Lung (tissue), 12 donors: ENCODE data around the gene WDR93. TPM values are rescaled to one million over a fixed set of nuclear protein-coding genes. Genes with fewer than 3 reads are reported as not detected.

ENCODE experiments used
- ATAC-seq: fragments of 200-7000 bp; cut with Tn5 transposase; one replicate; pipeline ENCODE4 v1.9.1; 2020; ENCODE audit warnings: moderate number of reproducible peaks; ENCODE audit not compliant: insufficient read depth, low FRiP score
- DNase-seq, 3 donors: peaks; one replicate each; pipeline ENCODE4 v3.0.0-alpha.2; 2013 to 2017
- H3K27ac ChIP-seq, 2 donors: one replicate each; pipeline ENCODE4 v1.5.1; 2013; ENCODE audit warnings: mild to moderate bottlenecking in 2 of 2, moderate library complexity in 2 of 2, control low read depth in 1 of 2, inconsistent platforms in 1 of 2, low read depth in 1 of 2, low read length in 1 of 2
- H3K27me3 ChIP-seq, 3 donors: one replicate each; pipeline ENCODE4 v1.5.1; 2013; ENCODE audit warnings: low read length in 2 of 3; ENCODE audit not compliant: control insufficient read depth in 3 of 3, insufficient read depth in 3 of 3
- H3K36me3 ChIP-seq, 4 donors: one replicate each; pipeline ENCODE4 v1.5.1; 2013; ENCODE audit warnings: low read length in 4 of 4, mild to moderate bottlenecking in 1 of 4, moderate library complexity in 1 of 4; ENCODE audit not compliant: control insufficient read depth in 4 of 4, insufficient read depth in 4 of 4
- H3K4me1 ChIP-seq, 5 donors: one replicate each; pipeline ENCODE4 v1.5.1; 2013; ENCODE audit warnings: low read length in 5 of 5, mild to moderate bottlenecking in 2 of 5, moderate library complexity in 1 of 5; ENCODE audit not compliant: control insufficient read depth in 5 of 5, insufficient read depth in 5 of 5
- H3K4me3 ChIP-seq: one replicate; pipeline ENCODE4 v1.5.1; 2013; ENCODE audit warnings: mild to moderate bottlenecking, control low read depth, moderate library complexity
- H3K9ac ChIP-seq, 2 donors: one replicate each; pipeline ENCODE4 v1.5.1; 2013; ENCODE audit warnings: low read length in 2 of 2, control low read depth in 1 of 2; ENCODE audit not compliant: insufficient read depth in 1 of 2
- H3K9me3 ChIP-seq, 4 donors: one replicate each; pipeline ENCODE4 v1.5.1; 2013; ENCODE audit warnings: low read length in 3 of 4, mild to moderate bottlenecking in 1 of 4, moderate library complexity in 1 of 4; ENCODE audit not compliant: control insufficient read depth in 4 of 4, insufficient read depth in 3 of 4
- WGBS, 2 donors: extraction: QIAGEN DNeasy Blood & Tissue Kit; methylation state at CpG; one replicate each; pipeline ENCODE4 v1.1.7; 2013; 5-methylcytosine and 5-hydroxymethylcytosine counted together
- polyA plus RNA-seq, 2 donors: library from polyadenylated mRNA; stranded (reverse); fragments of 200-250 nt; gene quantifications; one replicate each; pipeline ENCODE4 v1.2.1, GENCODE V29; 2013
- total RNA-seq, 2 donors: library from RNA; depleted of rRNA in 1 of 2; stranded (reverse); fragments of >200 nt in 1 of 2; gene quantifications; one replicate each; pipeline ENCODE4 v1.2.1, GENCODE V29; 2014 to 2021
- TF ChIP-seq, protein P1 (sequence below): IDR thresholded peaks from 2 replicates; pipeline ENCODE4 v1.5.1; 2012; ENCODE audit warnings: mild to moderate bottlenecking; ENCODE audit errors: control extremely low read depth, extremely low read depth
- donor health status: control.
- donor health status: control.
- donor health status: Bipolar disorder and iron deficiency.
- donor health status: healthy.
- donor health status: DM: yes; HTN: yes; CAD: no.

Gene WDR93
- total and polyA plus RNA-seq, 4 donors: 0.95 to 3.8 (median 2.2) TPM

DNA sequence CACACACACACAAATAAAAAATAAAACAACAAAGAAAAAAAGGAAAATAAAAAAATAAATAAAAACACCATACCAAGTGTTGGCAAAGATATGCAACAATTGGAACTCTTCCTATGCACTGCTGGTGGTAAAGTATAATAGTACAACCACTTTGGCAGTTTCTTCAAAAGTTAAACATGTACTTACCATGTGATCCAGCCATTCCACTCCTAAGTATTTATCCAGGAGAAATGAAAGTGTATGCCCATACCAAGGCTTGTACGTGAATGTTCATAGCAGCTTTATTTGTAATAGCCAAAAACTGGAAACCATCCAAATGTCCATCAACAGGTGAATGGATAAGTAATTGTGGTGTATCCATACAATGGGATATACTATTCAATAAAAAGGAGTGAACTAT lies 17.0 kb downstream of the WDR93 start:
- Histone ChIP-seq H3K9me3 (peaks cover 0 to 1% (median 0%) of the 10 kb centered on the region in 4 donors), H3K27me3 (peaks cover 0 to 4% (median 1%) of the 10 kb centered on the region in 3 donors), H3K9ac (no peak overlapping the region), H3K4me1 (no peaks in the 10 kb centered on the region), H3K4me3 (no peak overlapping the region), H3K36me3 (no peaks in the 10 kb centered on the region), H3K27ac (no peak overlapping the region)
- ATAC-seq (no peak), DNase-seq (peak in 2 of 3 donors; percentile 6 to 37)
- TF ChIP-seq, protein P1, sequence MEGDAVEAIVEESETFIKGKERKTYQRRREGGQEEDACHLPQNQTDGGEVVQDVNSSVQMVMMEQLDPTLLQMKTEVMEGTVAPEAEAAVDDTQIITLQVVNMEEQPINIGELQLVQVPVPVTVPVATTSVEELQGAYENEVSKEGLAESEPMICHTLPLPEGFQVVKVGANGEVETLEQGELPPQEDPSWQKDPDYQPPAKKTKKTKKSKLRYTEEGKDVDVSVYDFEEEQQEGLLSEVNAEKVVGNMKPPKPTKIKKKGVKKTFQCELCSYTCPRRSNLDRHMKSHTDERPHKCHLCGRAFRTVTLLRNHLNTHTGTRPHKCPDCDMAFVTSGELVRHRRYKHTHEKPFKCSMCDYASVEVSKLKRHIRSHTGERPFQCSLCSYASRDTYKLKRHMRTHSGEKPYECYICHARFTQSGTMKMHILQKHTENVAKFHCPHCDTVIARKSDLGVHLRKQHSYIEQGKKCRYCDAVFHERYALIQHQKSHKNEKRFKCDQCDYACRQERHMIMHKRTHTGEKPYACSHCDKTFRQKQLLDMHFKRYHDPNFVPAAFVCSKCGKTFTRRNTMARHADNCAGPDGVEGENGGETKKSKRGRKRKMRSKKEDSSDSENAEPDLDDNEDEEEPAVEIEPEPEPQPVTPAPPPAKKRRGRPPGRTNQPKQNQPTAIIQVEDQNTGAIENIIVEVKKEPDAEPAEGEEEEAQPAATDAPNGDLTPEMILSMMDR: no peak
- 65 to 77% methylated on average over 1 of the region's 1 CpG for WGBS, 2 donors

- no peaks in the 10 kb centered on the region for H3K36me3 ChIP-seq
- no peaks in the 10 kb centered on the region for H3K4me1 ChIP-seq
- H3K27me3 ChIP-seq: peaks cover 0 to 2% (median 0%) of the 10 kb centered on the region in 3 donors
- H3K27ac ChIP-seq: no peak overlapping the region
- H3K4me3 ChIP-seq: no peak overlapping the region
- H3K9ac ChIP-seq: no peak overlapping the region
- WGBS, 2 donors: 45 to 65% methylated on average over 2 of the region's 2 CpGs
- no peaks in the 10 kb centered on the region for H3K9me3 ChIP-seq
- DNase-seq: peak in 1 of 3 donors; percentile 48
- ATAC-seq: no peak
- TF ChIP-seq, protein P1: no peak
Measured at GRCh38 chr15:89714775-89715174, 24.2 kb downstream of the WDR93 start.

GRCh38 chr15:89723031-89723430 lies 32.4 kb downstream of the WDR93 start:
- ATAC-seq (no peak), DNase-seq (no peak)
- Histone ChIP-seq H3K4me1 (no peaks in the 10 kb centered on the region), H3K27me3 (no peaks in the 10 kb centered on the region), H3K4me3 (no peak overlapping the region), H3K36me3 (no peaks in the 10 kb centered on the region), H3K27ac (no peak overlapping the region), H3K9me3 (peaks cover 0 to 5% (median 2%) of the 10 kb centered on the region in 4 donors), H3K9ac (no peak overlapping the region)
- TF ChIP-seq, protein P1: no peak
- 63 to 94% methylated on average over 3 of the region's 3 CpGs for WGBS, 2 donors

DNA sequence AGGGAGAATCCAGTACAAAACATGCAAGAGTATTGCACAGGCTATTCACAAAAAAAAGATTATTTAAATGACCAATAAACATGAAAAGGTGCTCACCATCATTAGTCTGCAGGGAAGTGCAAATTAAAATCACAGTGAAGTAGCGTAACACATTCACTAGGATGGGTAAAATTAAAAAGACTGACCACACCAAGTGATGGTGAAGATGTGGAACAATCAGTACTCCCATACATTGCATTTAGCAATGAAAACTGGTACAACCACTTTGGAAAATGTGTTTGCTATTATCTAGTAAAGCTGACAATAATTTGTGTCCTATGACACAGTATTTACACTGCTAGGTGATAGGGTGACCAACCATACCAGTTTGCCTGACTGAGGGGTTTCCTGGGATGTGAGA lies 34.0 kb downstream of the WDR93 start:
- H3K4me3 ChIP-seq: no peak overlapping the region
- H3K9me3 ChIP-seq: peaks cover 0 to 5% (median 2%) of the 10 kb centered on the region in 4 donors
- DNase-seq: no peak
- H3K36me3 ChIP-seq: no peaks in the 10 kb centered on the region
- no peaks in the 10 kb centered on the region for H3K4me1 ChIP-seq
- TF ChIP-seq, protein P1: no peak
- ATAC-seq: no peak
- H3K9ac ChIP-seq: no peak overlapping the region
- H3K27ac ChIP-seq: no peak overlapping the region
- 93 to 100% methylated on average over 1 of the region's 1 CpG for WGBS, 2 donors
- no peaks in the 10 kb centered on the region for H3K27me3 ChIP-seq
